WTC11 (cell line): ENCODE data around the gene SLC25A21. TPM values are rescaled to one million over a fixed set of nuclear protein-coding genes. Genes with fewer than 3 reads are reported as not detected.
"Not testable (repeated sequence)": the region's sequence is repeated elsewhere in the genome, so short reads cannot be mapped to it uniquely, and the experiment has no call there.

Experiments
- ATAC-seq: fragments of 200-7000 bp; cut with Tn5 transposase; 2 replicates; pipeline ENCODE4 v1.10.0; 2021; ENCODE audit warnings: mild to moderate bottlenecking, moderate library complexity
- CTCF ChIA-PET: fragments of 300-600 bp; sonication (Branson Sonifier 250); formaldehyde crosslinking; loops from one replicate; lab custom pipeline; 2021; ENCODE audit warnings: antibody characterized with exemption; lab: Charles Lee
- POLR2A ChIA-PET: fragments of 350-600 bp; sonication (Branson Sonifier 250); formaldehyde crosslinking; loops from one replicate; lab custom pipeline; 2021; ENCODE audit warnings: antibody characterized with exemption; lab: Charles Lee
- DNase-seq: peaks from one replicate; pipeline ENCODE4 v3.0.0; 2021; ENCODE audit warnings: low spot score
- H3K27ac Mint-ChIP-seq: 2 replicates; pipeline ENCODE4 v1.8.0; 2021; ENCODE audit warnings: mixed read lengths
- H3K27me3 Mint-ChIP-seq: 2 replicates; pipeline ENCODE4 v1.8.0; 2021; ENCODE audit warnings: low read depth, mild to moderate bottlenecking, moderate library complexity, mixed read lengths
- H3K36me3 Mint-ChIP-seq: 2 replicates; pipeline ENCODE4 v1.8.0; 2021; ENCODE audit warnings: mixed read lengths
- H3K4me1 Mint-ChIP-seq: 2 replicates; pipeline ENCODE4 v1.8.0; 2022; ENCODE audit warnings: mixed read lengths
- H3K4me3 Mint-ChIP-seq: 2 replicates; pipeline ENCODE4 v1.8.0; 2021; ENCODE audit warnings: mild to moderate bottlenecking, moderate library complexity, mixed read lengths
- H3K9me3 Mint-ChIP-seq: 2 replicates; pipeline ENCODE4 v1.8.0; 2021; ENCODE audit warnings: mixed read lengths
- CDX4 ChIP-seq: fragments of 250-450 bp; sonication (Bioruptor Pico); IDR thresholded peaks from 2 replicates; pipeline ENCODE4 v1.9.0; 2021; ENCODE audit warnings: moderate library complexity, mild to moderate bottlenecking, inconsistent platforms, borderline replicate concordance
- GRHL2 ChIP-seq: fragments of 250-450 bp; sonication (Bioruptor Pico); IDR thresholded peaks from 2 replicates; pipeline ENCODE4 v1.8.0; 2022; ENCODE audit warnings: mild to moderate bottlenecking, moderate library complexity; ENCODE audit not compliant: insufficient replicate concordance, severe bottlenecking
- HMGA2 ChIP-seq: fragments of 250-450 bp; sonication (Bioruptor Pico); IDR thresholded peaks from 2 replicates; pipeline ENCODE4 v1.4.0; 2021; ENCODE audit warnings: mild to moderate bottlenecking, moderate library complexity
- KAT7 ChIP-seq: sonication (generic); formaldehyde crosslinking; IDR thresholded peaks from 2 replicates; pipeline ENCODE4 v1.8.1; 2023; ENCODE audit warnings: missing genetic modification reagents, mild to moderate bottlenecking, borderline replicate concordance
- NR2C2 ChIP-seq: sonication (generic); formaldehyde crosslinking; IDR thresholded peaks from 2 replicates; pipeline ENCODE4 v1.8.0; 2022; ENCODE audit warnings: mild to moderate bottlenecking, missing genetic modification reagents
- RELA ChIP-seq: sonication (generic); formaldehyde crosslinking; IDR thresholded peaks from 2 replicates; pipeline ENCODE4 v1.8.1; 2022; ENCODE audit warnings: missing genetic modification reagents, mild to moderate bottlenecking, borderline replicate concordance
- SMAD4 ChIP-seq: sonication (generic); formaldehyde crosslinking; IDR thresholded peaks from 2 replicates; pipeline ENCODE4 v1.8.0; 2022; ENCODE audit warnings: mild to moderate bottlenecking, missing genetic modification reagents
- TEAD1 ChIP-seq: sonication (generic); formaldehyde crosslinking; IDR thresholded peaks from 2 replicates; pipeline ENCODE4 v1.8.0; 2022; ENCODE audit warnings: mild to moderate bottlenecking, missing genetic modification reagents
- TP53 ChIP-seq: sonication (generic); formaldehyde crosslinking; IDR thresholded peaks from 2 replicates; pipeline ENCODE4 v1.8.1; 2023; ENCODE audit warnings: mild to moderate bottlenecking, missing genetic modification reagents
- ZNF317 ChIP-seq: sonication (generic); formaldehyde crosslinking; IDR thresholded peaks from 2 replicates; pipeline ENCODE4 v1.8.1; 2023; ENCODE audit warnings: low read depth, mild to moderate bottlenecking, moderate library complexity, missing genetic modification reagents, borderline replicate concordance
- ZNF425 ChIP-seq: fragments of 250-450 bp; sonication (Bioruptor Pico); conservative IDR thresholded peaks from 2 replicates; pipeline ENCODE4 v1.9.0; 2021; ENCODE audit warnings: mild to moderate bottlenecking
- total RNA-seq: library from RNA; stranded (reverse); gene quantifications from 3 replicates; pipeline ENCODE4 v1.2.3, GENCODE V29; 2021
- TF ChIP-seq, protein P1 (sequence below): fragments of 200-600 bp; IDR thresholded peaks from 2 replicates; pipeline ENCODE4 v1.8.0; 2022; ENCODE audit warnings: antibody characterized with exemption
- TF ChIP-seq, protein P2 (sequence below): sonication (generic); formaldehyde crosslinking; IDR thresholded peaks from 2 replicates; pipeline ENCODE4 v1.8.0; 2023; ENCODE audit warnings: missing genetic modification reagents
- TF ChIP-seq, protein P3 (sequence below): sonication (generic); formaldehyde crosslinking; IDR thresholded peaks from 2 replicates; pipeline ENCODE4 v1.8.1; 2023; ENCODE audit warnings: mild to moderate bottlenecking, moderate library complexity, missing genetic modification reagents
- TF ChIP-seq, protein P4 (sequence below): sonication (generic); formaldehyde crosslinking; IDR thresholded peaks from 2 replicates; pipeline ENCODE4 v1.8.1; 2022; ENCODE audit warnings: low read depth, mild to moderate bottlenecking, moderate library complexity, missing genetic modification reagents, borderline replicate concordance
- TF ChIP-seq, protein P5 (sequence below): sonication (generic); formaldehyde crosslinking; conservative IDR thresholded peaks from 2 replicates; pipeline ENCODE4 v1.8.1; 2022; ENCODE audit warnings: mild to moderate bottlenecking, missing genetic modification reagents
- TF ChIP-seq, protein P6 (sequence below): sonication (generic); formaldehyde crosslinking; IDR thresholded peaks from 2 replicates; pipeline ENCODE4 v1.8.1; 2022; ENCODE audit warnings: mild to moderate bottlenecking, moderate library complexity, missing genetic modification reagents

SLC25A21 gene
- total RNA-seq, 1 experiment from 2014 or later: 8.2 TPM

GRCh38 chr14:37150414-37150813 is 22.0 kb downstream of the SLC25A21 start:
- POLR2A ChIA-PET: no interaction called here
- TF ChIP-seq RELA (CRISPR knock-in tag): no peak
- TF ChIP-seq, protein P1, sequence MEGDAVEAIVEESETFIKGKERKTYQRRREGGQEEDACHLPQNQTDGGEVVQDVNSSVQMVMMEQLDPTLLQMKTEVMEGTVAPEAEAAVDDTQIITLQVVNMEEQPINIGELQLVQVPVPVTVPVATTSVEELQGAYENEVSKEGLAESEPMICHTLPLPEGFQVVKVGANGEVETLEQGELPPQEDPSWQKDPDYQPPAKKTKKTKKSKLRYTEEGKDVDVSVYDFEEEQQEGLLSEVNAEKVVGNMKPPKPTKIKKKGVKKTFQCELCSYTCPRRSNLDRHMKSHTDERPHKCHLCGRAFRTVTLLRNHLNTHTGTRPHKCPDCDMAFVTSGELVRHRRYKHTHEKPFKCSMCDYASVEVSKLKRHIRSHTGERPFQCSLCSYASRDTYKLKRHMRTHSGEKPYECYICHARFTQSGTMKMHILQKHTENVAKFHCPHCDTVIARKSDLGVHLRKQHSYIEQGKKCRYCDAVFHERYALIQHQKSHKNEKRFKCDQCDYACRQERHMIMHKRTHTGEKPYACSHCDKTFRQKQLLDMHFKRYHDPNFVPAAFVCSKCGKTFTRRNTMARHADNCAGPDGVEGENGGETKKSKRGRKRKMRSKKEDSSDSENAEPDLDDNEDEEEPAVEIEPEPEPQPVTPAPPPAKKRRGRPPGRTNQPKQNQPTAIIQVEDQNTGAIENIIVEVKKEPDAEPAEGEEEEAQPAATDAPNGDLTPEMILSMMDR: peak; percentile 63
- TF ChIP-seq, all 79 proteins: peak for 1
- H3K27ac Mint-ChIP-seq: no peak overlapping the region
- CTCF ChIA-PET: interaction anchor here (0.6 to 2.6 kb wide), 38 partner anchors 10 to 1038 kb away, joined by 3 to 21 read pairs (median 4); partner anchors contain the start of genes MIPOL1, PAX9 and SLC25A21
- H3K9me3 Mint-ChIP-seq: no peaks in the 10 kb centered on the region
- peak; percentile 68 for ATAC-seq
- H3K4me3 Mint-ChIP-seq: no peak overlapping the region
- H3K4me1 Mint-ChIP-seq: no peaks in the 10 kb centered on the region
- H3K36me3 Mint-ChIP-seq: peaks cover 9% of the 10 kb centered on the region; the same call in 1 of the 2 replicates
- no peak for DNase-seq
- H3K27me3 Mint-ChIP-seq: no peaks in the 10 kb centered on the region

GRCh38 chr14:37147310-37147880 is 25.0 kb downstream of the SLC25A21 start:
- TF ChIP-seq, protein P2, sequence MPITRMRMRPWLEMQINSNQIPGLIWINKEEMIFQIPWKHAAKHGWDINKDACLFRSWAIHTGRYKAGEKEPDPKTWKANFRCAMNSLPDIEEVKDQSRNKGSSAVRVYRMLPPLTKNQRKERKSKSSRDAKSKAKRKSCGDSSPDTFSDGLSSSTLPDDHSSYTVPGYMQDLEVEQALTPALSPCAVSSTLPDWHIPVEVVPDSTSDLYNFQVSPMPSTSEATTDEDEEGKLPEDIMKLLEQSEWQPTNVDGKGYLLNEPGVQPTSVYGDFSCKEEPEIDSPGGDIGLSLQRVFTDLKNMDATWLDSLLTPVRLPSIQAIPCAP (CRISPR knock-in tag): no peak
- TF ChIP-seq ZNF317 (CRISPR knock-in tag): no peak
- TF ChIP-seq KAT7 (CRISPR knock-in tag): no peak
- TF ChIP-seq TP53 (CRISPR knock-in tag): no peak
- TF ChIP-seq CDX4: no peak
- no peak for TF ChIP-seq HMGA2 (CRISPR knock-in tag)
- Mint-ChIP-seq H3K4me1 (0 out of 2 replicates have a peak, but pooled peaks cover 2% of the 10 kb centered on the region), H3K36me3 (no peaks in the 10 kb centered on the region), H3K9me3 (no peaks in the 10 kb centered on the region), H3K4me3 (no peak overlapping the region), H3K27me3 (no peaks in the 10 kb centered on the region), H3K27ac (no peak overlapping the region)
- ATAC-seq: no peak
- ChIA-PET POLR2A (no interaction called here), CTCF (no interaction called here)
- DNase-seq: no peak

GRCh38 chr14:37146438-37146837 is 26.0 kb downstream of the SLC25A21 start:
- H3K9me3 Mint-ChIP-seq, H3K27me3 Mint-ChIP-seq, H3K36me3 Mint-ChIP-seq, ATAC-seq, DNase-seq, H3K27ac Mint-ChIP-seq, H3K4me1 Mint-ChIP-seq, H3K4me3 Mint-ChIP-seq, POLR2A ChIA-PET: not testable (repeated sequence)
- CTCF ChIA-PET: interaction anchor here (0.6 kb wide), 1 partner anchor 593 kb away, joined by 3 read pairs; no protein-coding TSS in a partner anchor

DNA sequence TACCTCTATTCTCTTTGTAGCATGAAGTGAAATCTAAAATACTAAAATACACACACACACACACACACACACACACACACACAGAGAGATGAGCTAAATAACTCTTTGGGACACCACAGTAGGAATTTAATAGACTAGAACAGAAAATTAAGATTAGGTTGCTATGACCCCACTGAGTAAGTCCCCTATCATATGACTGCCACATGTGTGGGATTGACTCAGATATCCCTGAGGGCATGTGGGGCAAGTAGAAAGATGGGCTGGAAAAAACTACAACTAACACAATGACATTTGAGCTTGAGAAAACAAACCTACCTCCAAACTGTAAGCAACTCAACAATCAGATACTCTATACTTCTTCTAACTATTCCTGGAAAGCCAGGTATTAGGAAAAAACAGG is 27.0 kb downstream of the SLC25A21 start:
- Mint-ChIP-seq H3K36me3 (no peaks in the 10 kb centered on the region), H3K4me3 (no peak overlapping the region), H3K27ac (no peak overlapping the region), H3K9me3 (no peaks in the 10 kb centered on the region), H3K27me3 (no peaks in the 10 kb centered on the region), H3K4me1 (peaks cover 8% of the 10 kb centered on the region; the same call in 1 of the 2 replicates)
- TF ChIP-seq, protein P3, sequence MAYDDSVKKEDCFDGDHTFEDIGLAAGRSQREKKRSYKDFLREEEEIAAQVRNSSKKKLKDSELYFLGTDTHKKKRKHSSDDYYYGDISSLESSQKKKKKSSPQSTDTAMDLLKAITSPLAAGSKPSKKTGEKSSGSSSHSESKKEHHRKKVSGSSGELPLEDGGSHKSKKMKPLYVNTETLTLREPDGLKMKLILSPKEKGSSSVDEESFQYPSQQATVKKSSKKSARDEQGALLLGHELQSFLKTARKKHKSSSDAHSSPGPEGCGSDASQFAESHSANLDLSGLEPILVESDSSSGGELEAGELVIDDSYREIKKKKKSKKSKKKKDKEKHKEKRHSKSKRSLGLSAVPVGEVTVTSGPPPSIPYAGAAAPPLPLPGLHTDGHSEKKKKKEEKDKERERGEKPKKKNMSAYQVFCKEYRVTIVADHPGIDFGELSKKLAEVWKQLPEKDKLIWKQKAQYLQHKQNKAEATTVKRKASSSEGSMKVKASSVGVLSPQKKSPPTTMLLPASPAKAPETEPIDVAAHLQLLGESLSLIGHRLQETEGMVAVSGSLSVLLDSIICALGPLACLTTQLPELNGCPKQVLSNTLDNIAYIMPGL (CRISPR knock-in tag): no peak
- TF ChIP-seq GRHL2 (CRISPR knock-in tag) (no peak), TEAD1 (no peak), NR2C2 (CRISPR knock-in tag) (no peak), SMAD4 (CRISPR knock-in tag) (no peak), ZNF425 (no peak)
- TF ChIP-seq, protein P4, sequence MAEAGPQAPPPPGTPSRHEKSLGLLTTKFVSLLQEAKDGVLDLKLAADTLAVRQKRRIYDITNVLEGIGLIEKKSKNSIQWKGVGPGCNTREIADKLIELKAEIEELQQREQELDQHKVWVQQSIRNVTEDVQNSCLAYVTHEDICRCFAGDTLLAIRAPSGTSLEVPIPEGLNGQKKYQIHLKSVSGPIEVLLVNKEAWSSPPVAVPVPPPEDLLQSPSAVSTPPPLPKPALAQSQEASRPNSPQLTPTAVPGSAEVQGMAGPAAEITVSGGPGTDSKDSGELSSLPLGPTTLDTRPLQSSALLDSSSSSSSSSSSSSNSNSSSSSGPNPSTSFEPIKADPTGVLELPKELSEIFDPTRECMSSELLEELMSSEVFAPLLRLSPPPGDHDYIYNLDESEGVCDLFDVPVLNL (CRISPR knock-in tag): no peak
- TF ChIP-seq, protein P5, sequence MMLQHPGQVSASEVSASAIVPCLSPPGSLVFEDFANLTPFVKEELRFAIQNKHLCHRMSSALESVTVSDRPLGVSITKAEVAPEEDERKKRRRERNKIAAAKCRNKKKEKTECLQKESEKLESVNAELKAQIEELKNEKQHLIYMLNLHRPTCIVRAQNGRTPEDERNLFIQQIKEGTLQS (CRISPR knock-in tag): no peak
- TF ChIP-seq, protein P6, sequence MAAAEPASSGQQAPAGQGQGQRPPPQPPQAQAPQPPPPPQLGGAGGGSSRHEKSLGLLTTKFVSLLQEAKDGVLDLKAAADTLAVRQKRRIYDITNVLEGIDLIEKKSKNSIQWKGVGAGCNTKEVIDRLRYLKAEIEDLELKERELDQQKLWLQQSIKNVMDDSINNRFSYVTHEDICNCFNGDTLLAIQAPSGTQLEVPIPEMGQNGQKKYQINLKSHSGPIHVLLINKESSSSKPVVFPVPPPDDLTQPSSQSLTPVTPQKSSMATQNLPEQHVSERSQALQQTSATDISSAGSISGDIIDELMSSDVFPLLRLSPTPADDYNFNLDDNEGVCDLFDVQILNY: no peak
- POLR2A ChIA-PET: no interaction called here
- DNase-seq (no peak), ATAC-seq (no peak)
- CTCF ChIA-PET: no interaction called here
